IMR-90 (cell line): ENCODE data around the gene PPT2.

Experiments
- BHLHE40 ChIP-seq: fragments of 150-350 bp; IDR thresholded peaks from 2 replicates; pipeline ENCODE4 v1.6.1; 2016; ENCODE audit warnings: mild to moderate bottlenecking, low read depth, low read length
- CEBPB ChIP-seq: IDR thresholded peaks from 2 replicates; pipeline ENCODE4 v1.6.1; 2012; ENCODE audit warnings: low read depth, low read length, improper control_type of control experiment
- CTCF ChIP-seq: conservative IDR thresholded peaks from 2 replicates; pipeline ENCODE4 v1.5.1; 2012; ENCODE audit warnings: mild to moderate bottlenecking, low read depth, low read length, improper control_type of control experiment
- MAFK ChIP-seq: IDR thresholded peaks from 2 replicates; pipeline ENCODE4 v1.6.1; 2012; ENCODE audit warnings: low read depth, low read length, improper control_type of control experiment
- MXI1 ChIP-seq: IDR thresholded peaks from 2 replicates; pipeline ENCODE4 v1.6.1; 2012; ENCODE audit warnings: low read depth, mild to moderate bottlenecking, low read length, moderate library complexity, borderline replicate concordance
- NFE2L2 ChIP-seq: fragments of 150-350 bp; IDR thresholded peaks from 2 replicates; pipeline ENCODE4 v1.6.1; 2016; ENCODE audit warnings: low read depth, mild to moderate bottlenecking, low read length
- POLR2A ChIP-seq: IDR thresholded peaks from 2 replicates; pipeline ENCODE4 v1.6.1; 2012; ENCODE audit warnings: mild to moderate bottlenecking, low read depth, low read length
- RCOR1 ChIP-seq: IDR thresholded peaks from 2 replicates; pipeline ENCODE4 v1.6.1; 2012; ENCODE audit warnings: mild to moderate bottlenecking, low read length, improper control_type of control experiment; ENCODE audit not compliant: insufficient replicate concordance
- RFX5 ChIP-seq: IDR thresholded peaks from 2 replicates; pipeline ENCODE4 v1.8.0; 2012; ENCODE audit warnings: low read depth, mild to moderate bottlenecking, low read length, moderate library complexity
- USF2 ChIP-seq: fragments of 150-350 bp; IDR thresholded peaks from 2 replicates; pipeline ENCODE4 v1.6.1; 2017; ENCODE audit warnings: mild to moderate bottlenecking, antibody characterized with exemption, low read length, low read depth

- TF ChIP-seq CTCF (no peak), MXI1 (no peak), USF2 (no peak), POLR2A (no peak), NFE2L2 (no peak), RFX5 (no peak), MAFK (no peak), CEBPB (peak; percentile 42; the same call in 1 of the 2 replicates), RCOR1 (no peak), BHLHE40 (no peak)
These were observed 30.2 kb downstream of the PPT2 start, which contains the start of gene AGER for GRCh38 chr6:32184084-32184640.
